ENCODE data around the gene TGM5. TPM values are rescaled to one million over a fixed set of nuclear protein-coding genes. Genes with fewer than 3 reads are reported as not detected.
"Not testable (repeated sequence)": the region's sequence is repeated elsewhere in the genome, so short reads cannot be mapped to it uniquely, and the experiment has no call there.

TGM5 gene
- total RNA-seq, 1 donor from 2014 or later: not detected

DNA sequence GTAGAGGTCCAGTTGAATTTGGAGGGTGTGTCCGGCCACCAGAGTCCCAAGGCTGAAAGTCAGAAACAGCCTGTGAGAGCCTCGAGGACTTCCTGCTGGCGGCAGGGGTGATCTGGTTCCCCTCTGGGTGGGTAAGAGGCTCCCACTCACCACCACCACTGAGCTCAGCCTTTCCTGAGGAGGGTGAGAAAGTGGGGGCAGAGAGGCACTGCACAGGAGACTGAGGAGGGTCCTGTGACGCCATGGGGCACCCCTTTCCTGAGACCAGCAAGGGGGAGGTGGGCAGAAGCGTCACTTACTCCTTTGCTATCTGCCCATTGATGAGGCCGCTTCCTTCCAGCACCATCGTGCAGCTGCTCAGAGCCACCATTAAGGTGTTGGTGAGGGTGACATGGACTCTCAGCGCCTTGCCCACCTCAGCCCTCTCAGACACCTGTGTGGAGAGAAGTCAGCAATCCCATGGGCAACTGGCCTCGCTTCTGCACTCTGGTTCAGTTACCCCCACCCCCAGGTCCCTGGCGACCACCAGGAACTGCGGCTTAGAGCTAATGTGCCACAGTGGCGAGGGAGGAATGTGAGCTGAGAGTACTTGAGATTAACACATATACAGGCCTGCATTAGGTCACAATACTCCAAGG lies 10.0 kb upstream of the TGM5 start:
- DNase-seq (ENCODE audit: low read depth in 2 of 2): no peak

DNA sequence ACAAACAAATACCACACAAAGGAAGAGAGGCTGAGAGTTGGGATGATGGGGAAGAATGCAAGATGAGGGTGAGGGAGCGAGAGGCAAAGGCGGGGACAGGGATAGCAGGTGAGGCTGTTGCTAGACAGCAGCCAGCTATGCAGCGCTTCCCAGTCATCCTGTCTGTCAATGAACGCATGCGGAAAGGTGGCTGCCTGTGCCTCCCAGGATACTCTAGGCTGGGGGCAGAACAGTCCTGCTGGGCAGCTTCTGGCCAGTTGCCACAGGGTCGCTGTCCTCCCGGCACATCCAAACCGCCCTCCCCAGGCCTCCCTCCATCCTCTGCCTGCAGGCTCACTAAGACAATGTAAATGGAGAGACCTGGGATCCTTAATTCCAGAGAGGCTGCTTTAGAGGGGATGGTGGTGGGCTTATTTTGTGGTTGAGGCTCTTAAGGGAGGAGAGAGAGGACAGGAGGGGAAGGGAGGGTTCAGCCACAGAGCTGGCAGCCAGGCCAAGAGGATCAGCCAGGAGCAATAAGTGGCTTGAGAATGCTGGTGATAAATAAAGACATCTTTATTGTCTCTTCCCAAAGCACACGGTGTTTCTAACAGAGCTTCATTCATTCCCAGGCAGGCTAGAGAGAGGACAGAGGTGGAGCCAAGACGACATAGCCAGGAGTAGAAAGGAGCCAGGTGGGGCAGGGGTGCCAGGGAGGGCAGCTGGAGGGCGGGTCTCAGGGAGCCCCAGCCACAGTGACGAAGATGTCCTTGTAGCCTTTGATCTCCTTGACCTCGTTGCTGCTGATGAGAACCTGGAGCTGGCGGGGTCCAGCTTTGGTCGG lies 9.2 kb upstream of the TGM5 start:
- no peak for DNase-seq (ENCODE audit: low read depth in 2 of 2)

- DNase-seq (ENCODE audit: low read depth in 2 of 2): no peak
Measured at GRCh38 chr15:43274136-43274535, 7.4 kb upstream of the TGM5 start.

GRCh38 chr15:43273243-43273642 lies 6.5 kb upstream of the TGM5 start:
- DNase-seq (ENCODE audit: low read depth in 2 of 2): no peak

- not testable (repeated sequence) for DNase-seq (ENCODE audit: low read depth in 2 of 2)
Measured at GRCh38 chr15:43271908-43272307, 5.2 kb upstream of the TGM5 start.

GRCh38 chr15:43270676-43271306 lies 4.1 kb upstream of the TGM5 start:
- DNase-seq (ENCODE audit: low read depth in 2 of 2): no peak

DNA sequence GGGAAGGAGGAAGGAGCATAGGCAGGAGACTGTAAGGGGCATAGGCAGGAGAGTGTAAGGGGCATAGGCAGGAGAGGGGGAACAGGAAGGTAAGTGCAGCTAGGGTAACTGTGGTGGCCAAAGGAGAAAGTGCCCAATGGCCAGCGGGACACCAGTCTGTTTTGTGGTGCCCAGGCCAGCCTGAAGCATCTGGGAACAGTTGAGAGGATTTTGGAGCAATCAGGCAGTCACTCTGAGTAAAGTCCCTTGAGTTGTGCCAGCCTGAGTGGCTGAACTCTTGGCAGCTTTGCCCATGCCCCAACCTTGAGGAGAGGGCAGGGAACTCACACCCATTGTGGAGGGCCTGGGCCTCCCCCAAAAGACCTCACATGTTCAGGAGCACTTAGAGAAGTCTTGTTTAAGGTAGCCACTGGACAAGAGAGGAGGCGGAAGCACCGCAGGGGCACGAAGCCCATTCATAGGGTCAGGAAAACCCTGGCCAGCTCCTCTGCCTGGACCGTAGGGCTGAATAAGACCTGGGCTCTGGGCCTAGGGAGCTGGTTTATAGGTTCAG lies 3.5 kb upstream of the TGM5 start:
- no peak for DNase-seq (ENCODE audit: low read depth in 2 of 2)

GRCh38 chr15:43268111-43269105 lies 1.7 kb upstream of the TGM5 start:
- no peak for DNase-seq (ENCODE audit: low read depth in 2 of 2)

- no peak for DNase-seq (ENCODE audit: low read depth in 2 of 2)
Measured at GRCh38 chr15:43267439-43267838, 711 bp upstream of the TGM5 start.

- no peak for DNase-seq (ENCODE audit: low read depth in 2 of 2)
Measured at GRCh38 chr15:43266386-43266785, 342 bp downstream of the TGM5 start.

GRCh38 chr15:43260011-43260615 lies 6.6 kb downstream of the TGM5 start:
- no peak for DNase-seq (ENCODE audit: low read depth in 2 of 2)

- no peak for DNase-seq (ENCODE audit: low read depth in 2 of 2)
Measured at GRCh38 chr15:43258781-43259180, 7.9 kb downstream of the TGM5 start.

- DNase-seq (ENCODE audit: low read depth in 2 of 2): no peak
Measured at GRCh38 chr15:43256341-43256740, 10.4 kb downstream of the TGM5 start.

GRCh38 chr15:43255376-43255775 lies 11.4 kb downstream of the TGM5 start:
- DNase-seq (ENCODE audit: low read depth in 2 of 2): no peak

GRCh38 chr15:43253431-43254403 lies 13.0 kb downstream of the TGM5 start:
- DNase-seq (ENCODE audit: low read depth in 2 of 2): peak in 1 of 2 donors; percentile 29

GRCh38 chr15:43251871-43252250 lies 14.9 kb downstream of the TGM5 start:
- no peak for DNase-seq (ENCODE audit: low read depth in 2 of 2)

DNA sequence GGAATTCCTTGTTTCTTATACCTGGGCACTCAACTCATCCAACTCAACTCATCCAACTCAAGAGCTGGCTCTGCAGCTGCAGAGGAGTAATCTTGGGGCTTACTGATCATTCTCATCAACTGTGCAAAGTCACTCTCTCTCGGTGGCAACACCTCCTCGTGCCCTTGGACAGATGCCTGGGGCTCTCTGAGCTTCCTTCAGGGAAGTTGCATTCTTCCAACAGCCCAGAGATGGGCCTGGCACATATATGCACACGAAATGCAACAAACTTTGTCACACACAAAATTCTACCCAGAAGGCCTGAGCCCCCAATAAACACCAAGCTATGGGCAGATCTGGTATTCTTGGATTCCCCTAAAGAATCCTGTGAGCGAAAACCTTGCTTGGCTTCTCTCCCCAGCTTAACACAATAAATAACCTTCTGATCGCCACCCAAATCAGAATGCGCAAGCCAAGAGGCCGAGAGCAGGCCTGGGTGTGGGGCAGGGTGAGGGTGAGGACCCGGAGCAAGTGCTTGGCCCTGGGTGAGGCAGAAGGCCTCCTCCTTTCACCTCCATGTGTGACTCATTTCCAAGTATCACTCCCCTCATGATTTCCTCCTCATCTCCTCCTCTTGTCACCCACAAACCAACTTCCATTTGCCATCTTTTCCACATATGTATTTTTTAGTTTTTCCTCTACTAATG lies 15.4 kb downstream of the TGM5 start:
- no peak for DNase-seq (ENCODE audit: low read depth in 2 of 2)

DNA sequence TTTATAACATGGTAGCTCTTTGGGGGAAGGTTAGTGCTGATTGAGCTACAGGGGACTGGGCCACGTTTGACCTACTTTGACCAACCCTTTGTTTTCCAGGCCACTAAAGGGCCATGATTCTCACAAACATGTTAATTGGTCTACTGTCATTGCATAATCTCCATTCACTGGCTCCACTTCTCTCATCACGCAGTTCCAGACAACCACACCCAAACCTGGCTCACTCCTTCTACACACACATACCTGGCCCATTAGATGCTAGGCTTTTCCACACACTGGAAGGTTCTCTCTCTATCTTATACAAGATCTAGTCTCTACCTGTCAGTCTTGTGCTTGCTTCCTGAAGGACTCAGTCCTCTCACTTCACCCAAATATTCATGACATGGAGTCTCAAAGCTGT lies 15.9 kb downstream of the TGM5 start:
- DNase-seq (ENCODE audit: low read depth in 2 of 2): no peak

DNA sequence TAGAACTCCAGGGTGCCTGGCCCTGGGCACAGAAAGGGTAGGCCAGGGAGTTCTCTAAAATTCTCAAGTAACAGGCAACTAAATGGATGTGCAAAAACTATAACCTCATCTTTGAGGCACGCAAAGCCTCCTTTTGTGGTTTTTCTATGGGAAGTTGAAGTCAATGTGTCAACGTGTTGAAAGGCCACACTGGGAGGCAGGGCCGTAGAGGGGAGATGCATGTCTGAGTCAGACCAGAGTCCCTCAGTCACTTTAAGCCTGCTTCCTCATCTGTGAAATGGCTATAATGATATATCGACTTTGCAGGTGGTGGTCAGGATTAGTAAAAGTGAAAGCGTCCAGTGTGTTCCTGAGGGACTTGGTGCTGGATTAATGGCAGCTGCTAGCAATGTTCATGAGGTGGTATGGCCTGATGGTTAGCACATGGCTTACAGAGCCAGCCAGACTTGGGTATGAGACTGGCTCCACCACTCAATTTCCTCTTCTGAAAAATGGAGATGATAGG lies 17.0 kb downstream of the TGM5 start:
- DNase-seq (ENCODE audit: low read depth in 2 of 2): no peak

Measured in dermis microvascular lymphatic vessel endothelial cell (primary cell).